Naive thymus-derived CD8-positive, alpha-beta T cell (primary cell): ENCODE data around the gene APOBEC4. TPM values are rescaled to one million over a fixed set of nuclear protein-coding genes. Genes with fewer than 3 reads are reported as not detected.
A peak's percentile ranks its signal among the peaks of the same experiment; 100 is the strongest.

Source experiments
- ATAC-seq, 2 donors: fragments of 150-1000 bp; cut with Tn5 transposase in 1 of 2; sonication (Bioruptor Pico), chemical (Tn5 transposase) in 1 of 2; 1 replicate in 1 of 2; 2 replicates in 1 of 2; pipeline ENCODE4 v1.10.0; 2021; ENCODE audit warnings: mild to moderate bottlenecking in 2 of 2, moderate library complexity in 2 of 2
- POLR2A ChIA-PET: fragments of 350-600 bp; sonication (Branson Sonifier 250); formaldehyde crosslinking; loops from one replicate; lab custom pipeline; 2021; ENCODE audit warnings: antibody characterized with exemption; lab: Charles Lee
- DNase-seq, 10 donors: peaks; one replicate each; pipeline versions ENCODE4 v3.0.0 to v3.0.0-alpha.2; 2020 to 2022
- H3K27ac Mint-ChIP-seq, 10 donors: one replicate each; pipeline ENCODE4 v1.8.0; 2020 to 2022; ENCODE audit warnings: mild to moderate bottlenecking in 10 of 10, mixed read lengths in 10 of 10, moderate library complexity in 4 of 10, inconsistent platforms in 1 of 10
- H3K27me3 Mint-ChIP-seq, 5 donors: one replicate each; pipeline ENCODE4 v1.8.0; 2021 to 2022; ENCODE audit warnings: mixed read lengths in 5 of 5
- H3K36me3 Mint-ChIP-seq, 3 donors: one replicate each; pipeline ENCODE4 v1.8.0; 2020 to 2022; ENCODE audit warnings: mixed read lengths in 3 of 3, mild to moderate bottlenecking in 2 of 3, inconsistent platforms in 1 of 3
- H3K4me1 Mint-ChIP-seq, 4 donors: one replicate each; pipeline ENCODE4 v1.8.0; 2021 to 2022; ENCODE audit warnings: mixed read lengths in 4 of 4
- H3K4me3 Mint-ChIP-seq, 10 donors: one replicate each; pipeline ENCODE4 v1.8.0; 2020 to 2022; ENCODE audit warnings: mild to moderate bottlenecking in 10 of 10, mixed read lengths in 10 of 10, moderate library complexity in 6 of 10, inconsistent platforms in 1 of 10
- H3K9me3 Mint-ChIP-seq, 9 donors: one replicate each; pipeline ENCODE4 v1.8.0; 2020 to 2022; ENCODE audit warnings: mixed read lengths in 9 of 9, mild to moderate bottlenecking in 3 of 9, inconsistent platforms in 1 of 9, moderate library complexity in 1 of 9
- polyA plus RNA-seq, 3 donors: library from polyadenylated mRNA; unstranded; fragments of 300-500 nt; fragmentation: Illumina TruSeq; gene quantifications; one replicate each; pipeline ENCODE4 v1.2.3, GENCODE V29; 2021
- total RNA-seq, 8 experiments: library from RNA in 2 of 8; stranded (reverse) in 2 of 8; gene quantifications; one replicate each; pipeline ENCODE4 v1.2.3 and lab custom pipeline; 2021 to 2026

APOBEC4 gene
- total and polyA plus RNA-seq, 5 experiments from 2014 or later = not detected

- H3K27ac Mint-ChIP-seq = peak overlapping the region in 1 of 10 donors; percentile 61
- H3K4me3 Mint-ChIP-seq = no peak overlapping the region
- H3K4me1 Mint-ChIP-seq = peaks cover 11 to 29% (median 25%) of the 10 kb centered on the region in 4 donors
- H3K36me3 Mint-ChIP-seq = peaks cover 0 to 4% (median 0%) of the 10 kb centered on the region in 3 donors
- H3K9me3 Mint-ChIP-seq = no peaks in the 10 kb centered on the region
- no peak for ATAC-seq
- no peak for DNase-seq
- H3K27me3 Mint-ChIP-seq = peaks cover 0 to 2% (median 0%) of the 10 kb centered on the region in 5 donors
- POLR2A ChIA-PET = no interaction called here
Observed at GRCh38 chr1:183638649-183639387, 14.3 kb downstream of the APOBEC4 start.

- ATAC-seq = no peak
- Mint-ChIP-seq H3K9me3 (no peaks in the 10 kb centered on the region), H3K4me1 (peaks cover 16 to 46% (median 39%) of the 10 kb centered on the region in 4 donors), H3K27ac (peak overlapping the region; percentile 96 to 99 (median 98)), H3K27me3 (peaks cover 0 to 2% (median 0%) of the 10 kb centered on the region in 5 donors), H3K4me3 (peak overlapping the region; percentile 99 to 100 (median 100)), H3K36me3 (peaks cover 0 to 9% (median 4%) of the 10 kb centered on the region in 3 donors)
- POLR2A ChIA-PET = no interaction called here
- no peak for DNase-seq
Observed at GRCh38 chr1:183636783-183637182, 16.3 kb downstream of the APOBEC4 start.

- H3K4me1 Mint-ChIP-seq = peaks cover 17 to 49% (median 41%) of the 10 kb centered on the region in 4 donors
- H3K27me3 Mint-ChIP-seq = peaks cover 0 to 2% (median 0%) of the 10 kb centered on the region in 5 donors
- peak overlapping the region; percentile 99 to 100 (median 100) for H3K4me3 Mint-ChIP-seq
- ATAC-seq = no peak
- H3K9me3 Mint-ChIP-seq = no peaks in the 10 kb centered on the region
- H3K27ac Mint-ChIP-seq = peak overlapping the region; percentile 96 to 99 (median 98)
- POLR2A ChIA-PET = interaction anchor here (1.1 kb wide), 1 partner anchor 17 kb away, joined by 3 read pairs; the partner anchor contains the start of gene APOBEC4
- no peak for DNase-seq
- H3K36me3 Mint-ChIP-seq = peaks cover 0 to 12% (median 4%) of the 10 kb centered on the region in 3 donors
Observed at GRCh38 chr1:183636334-183636682, 16.8 kb downstream of the APOBEC4 start.

- H3K27ac Mint-ChIP-seq = peak within 1 kb of the TSS; percentile 96 to 99 (median 98)
- H3K4me1 Mint-ChIP-seq = peaks cover 19 to 51% (median 44%) of the 10 kb centered on the region in 4 donors
- ATAC-seq = peak; percentile 84 to 87
- H3K27me3 Mint-ChIP-seq = peaks cover 0 to 2% (median 0%) of the 10 kb centered on the region in 5 donors
- POLR2A ChIA-PET = interaction anchor here (1.1 kb wide), 1 partner anchor 17 kb away, joined by 3 read pairs; the partner anchor contains the start of gene APOBEC4
- no peaks in the 10 kb centered on the region for H3K9me3 Mint-ChIP-seq
- peak; percentile 85 to 96 (median 92) for DNase-seq
- H3K36me3 Mint-ChIP-seq = peaks cover 0 to 15% (median 5%) of the 10 kb centered on the region in 3 donors
- H3K4me3 Mint-ChIP-seq = peak within 1 kb of the TSS; percentile 99 to 100 (median 100)
Observed at GRCh38 chr1:183635606-183636333, 17.3 kb downstream of the APOBEC4 start, which contains the start of gene ARPC5. ARPC5 (minus strand) TSS chr1:183635783; CDS start chr1:183635659, 124 bp downstream.

GRCh38 chr1:183635099-183635605 lies 18.0 kb downstream of the APOBEC4 start:
- ATAC-seq = peak; percentile 5 to 10
- POLR2A ChIA-PET = interaction anchor here (0.8 to 1.1 kb wide), 2 partner anchors 12 to 18 kb away, joined by 3 read pairs; partner anchors contain the start of gene APOBEC4
- peak in 5 of 10 donors; percentile 16 to 65 (median 29) for DNase-seq
- peaks cover 0 to 21% (median 9%) of the 10 kb centered on the region in 3 donors for H3K36me3 Mint-ChIP-seq
- H3K27ac Mint-ChIP-seq = peak overlapping the region; percentile 96 to 99 (median 98)
- H3K9me3 Mint-ChIP-seq = no peaks in the 10 kb centered on the region
- H3K27me3 Mint-ChIP-seq = peaks cover 0 to 2% (median 0%) of the 10 kb centered on the region in 5 donors
- peak overlapping the region; percentile 99 to 100 (median 100) for H3K4me3 Mint-ChIP-seq
- H3K4me1 Mint-ChIP-seq = peaks cover 23 to 58% (median 50%) of the 10 kb centered on the region in 4 donors

- Mint-ChIP-seq H3K4me1 (peaks cover 23 to 64% (median 49%) of the 10 kb centered on the region in 4 donors), H3K27ac (peak overlapping the region; percentile 60 to 98 (median 88)), H3K4me3 (peak overlapping the region; percentile 90 to 100 (median 100)), H3K27me3 (peaks cover 0 to 2% (median 0%) of the 10 kb centered on the region in 5 donors), H3K9me3 (no peaks in the 10 kb centered on the region), H3K36me3 (peaks cover 0 to 27% (median 9%) of the 10 kb centered on the region in 3 donors)
- POLR2A ChIA-PET = interaction anchor here (0.8 to 1.2 kb wide), 2 partner anchors 12 to 160 kb away, joined by 3 read pairs; no protein-coding TSS in a partner anchor
- no peak for ATAC-seq
- peak in 1 of 10 donors; percentile 13 for DNase-seq
Observed at GRCh38 chr1:183634429-183635065, 18.6 kb downstream of the APOBEC4 start.

GRCh38 chr1:183633676-183634343 lies 19.3 kb downstream of the APOBEC4 start:
- DNase-seq = peak in 6 of 10 donors; percentile 13 to 67 (median 52)
- H3K27ac Mint-ChIP-seq = peak overlapping the region; percentile 7 to 98 (median 88)
- H3K36me3 Mint-ChIP-seq = peaks cover 5 to 34% (median 9%) of the 10 kb centered on the region in 3 donors
- peak overlapping the region; percentile 90 to 100 (median 100) for H3K4me3 Mint-ChIP-seq
- H3K4me1 Mint-ChIP-seq = peaks cover 24 to 70% (median 54%) of the 10 kb centered on the region in 4 donors
- POLR2A ChIA-PET = interaction anchor here (0.8 to 1.2 kb wide), 2 partner anchors 11 to 159 kb away, joined by 3 read pairs; no protein-coding TSS in a partner anchor
- H3K27me3 Mint-ChIP-seq = peaks cover 0 to 2% (median 0%) of the 10 kb centered on the region in 5 donors
- ATAC-seq = peak; percentile 53 to 55
- no peaks in the 10 kb centered on the region for H3K9me3 Mint-ChIP-seq

- DNase-seq = peak in 1 of 10 donors; percentile 20
- H3K9me3 Mint-ChIP-seq = no peaks in the 10 kb centered on the region
- H3K27ac Mint-ChIP-seq = peak overlapping the region; percentile 7 to 98 (median 81)
- ATAC-seq = no peak
- peaks cover 9 to 42% (median 15%) of the 10 kb centered on the region in 3 donors for H3K36me3 Mint-ChIP-seq
- H3K27me3 Mint-ChIP-seq = no peaks in the 10 kb centered on the region
- POLR2A ChIA-PET = interaction anchor here (0.8 kb wide), 1 partner anchor 10 kb away, joined by 3 read pairs; no protein-coding TSS in a partner anchor
- H3K4me3 Mint-ChIP-seq = peak overlapping the region; percentile 90 to 100 (median 100)
- H3K4me1 Mint-ChIP-seq = peaks cover 29 to 78% (median 60%) of the 10 kb centered on the region in 4 donors
Observed at GRCh38 chr1:183632964-183633363, 20.2 kb downstream of the APOBEC4 start.

GRCh38 chr1:183632114-183632513 lies 21.0 kb downstream of the APOBEC4 start:
- Mint-ChIP-seq H3K9me3 (no peaks in the 10 kb centered on the region), H3K27ac (peak overlapping the region in 2 of 10 donors; percentile 21 to 48), H3K4me3 (peak overlapping the region in 6 of 10 donors; percentile 22 to 100 (median 100)), H3K4me1 (peaks cover 29 to 80% (median 59%) of the 10 kb centered on the region in 4 donors), H3K27me3 (no peaks in the 10 kb centered on the region), H3K36me3 (peaks cover 11 to 46% (median 15%) of the 10 kb centered on the region in 3 donors)
- DNase-seq = no peak
- ATAC-seq = no peak
- POLR2A ChIA-PET = interaction anchor here (0.7 to 1.3 kb wide), 2 partner anchors 41 to 160 kb away, joined by 3 read pairs; partner anchors contain the start of gene SMG7

- POLR2A ChIA-PET = interaction anchor here (1.3 kb wide), 1 partner anchor 159 kb away, joined by 3 read pairs; the partner anchor contains the start of gene SMG7
- peaks cover 13 to 57% (median 15%) of the 10 kb centered on the region in 3 donors for H3K36me3 Mint-ChIP-seq
Observed at GRCh38 chr1:183630748-183631147, 22.4 kb downstream of the APOBEC4 start.

More at GRCh38 chr1:183630748-183631147, 22.4 kb downstream of the APOBEC4 start:
- no peak for ATAC-seq
- Mint-ChIP-seq H3K4me1 (peaks cover 23 to 75% (median 50%) of the 10 kb centered on the region in 4 donors), H3K4me3 (peak overlapping the region; percentile 10 to 80 (median 60)), H3K9me3 (no peaks in the 10 kb centered on the region), H3K27ac (peak overlapping the region; percentile 3 to 86 (median 66)), H3K27me3 (no peaks in the 10 kb centered on the region)
- no peak for DNase-seq
